Stimulated activated CD8-positive, alpha-beta memory T cell treated with anti-CD3 and anti-CD28 coated beads, Interleukin-7, amount 100 ng/mL, for 24 hours (primary cell): ENCODE data around the gene COL9A3.

Source experiments
- DNase-seq: peaks from one replicate; pipeline ENCODE4 v3.0.0-alpha.2; 2020; ENCODE audit warnings: low read depth

COL9A3 gene

GRCh38 chr20:62811320-62811719 lies 5.5 kb upstream of the COL9A3 start:
- no peak for DNase-seq

GRCh38 chr20:62811720-62812119 lies 5.1 kb upstream of the COL9A3 start:
- DNase-seq: no peak

DNA sequence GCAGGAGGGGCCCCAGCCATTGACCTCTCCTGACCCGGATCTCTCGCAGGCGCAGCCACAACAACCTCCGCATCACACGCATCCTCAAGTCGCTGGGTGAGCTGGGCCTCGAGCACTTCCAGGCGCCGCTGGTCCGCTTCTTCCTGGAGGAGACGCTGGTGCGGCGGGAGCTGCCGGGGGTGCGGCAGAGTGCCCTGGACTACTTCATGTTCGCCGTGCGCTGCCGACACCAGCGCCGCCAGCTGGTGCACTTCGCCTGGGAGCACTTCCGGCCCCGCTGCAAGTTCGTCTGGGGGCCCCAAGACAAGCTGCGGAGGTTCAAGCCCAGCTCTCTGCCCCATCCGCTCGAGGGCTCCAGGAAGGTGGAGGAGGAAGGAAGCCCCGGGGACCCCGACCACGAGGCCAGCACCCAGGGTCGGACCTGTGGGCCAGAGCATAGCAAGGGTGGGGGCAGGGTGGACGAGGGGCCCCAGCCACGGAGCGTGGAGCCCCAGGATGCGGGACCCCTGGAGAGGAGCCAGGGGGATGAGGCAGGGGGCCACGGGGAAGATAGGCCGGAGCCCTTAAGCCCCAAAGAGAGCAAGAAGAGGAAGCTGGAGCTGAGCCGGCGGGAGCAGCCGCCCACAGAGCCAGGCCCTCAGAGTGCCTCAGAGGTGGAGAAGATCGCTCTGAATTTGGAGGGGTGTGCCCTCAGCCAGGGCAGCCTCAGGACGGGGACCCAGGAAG lies 4.5 kb upstream of the COL9A3 start:
- DNase-seq: no peak

DNA sequence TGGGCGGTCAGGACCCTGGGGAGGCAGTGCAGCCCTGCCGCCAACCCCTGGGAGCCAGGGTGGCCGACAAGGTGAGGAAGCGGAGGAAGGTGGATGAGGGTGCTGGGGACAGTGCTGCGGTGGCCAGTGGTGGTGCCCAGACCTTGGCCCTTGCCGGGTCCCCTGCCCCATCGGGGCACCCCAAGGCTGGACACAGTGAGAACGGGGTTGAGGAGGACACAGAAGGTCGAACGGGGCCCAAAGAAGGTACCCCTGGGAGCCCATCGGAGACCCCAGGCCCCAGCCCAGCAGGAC lies 4.0 kb upstream of the COL9A3 start:
- DNase-seq: no peak

- no peak for DNase-seq
Measured at GRCh38 chr20:62813588-62813987, 3.3 kb upstream of the COL9A3 start.

- no peak for DNase-seq
Measured at GRCh38 chr20:62814060-62814708, 2.7 kb upstream of the COL9A3 start.

DNA sequence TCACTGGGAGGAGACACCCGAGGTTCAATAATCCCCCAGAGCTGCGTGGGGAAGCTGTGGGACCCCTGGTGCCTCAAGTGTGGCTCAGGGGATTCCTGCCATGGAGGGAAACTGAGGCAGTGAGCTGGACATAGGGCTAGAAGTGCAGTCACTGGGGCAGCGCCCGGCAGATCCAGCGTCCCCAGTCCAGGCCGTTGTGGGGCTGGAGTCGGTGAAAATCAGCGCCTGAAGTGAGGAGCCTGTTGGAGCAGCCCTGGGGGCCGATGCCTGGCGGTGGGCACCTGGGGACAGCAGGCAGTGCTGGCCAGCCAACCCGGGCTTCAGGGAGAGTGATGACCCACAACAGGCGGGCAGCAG lies 2.2 kb upstream of the COL9A3 start:
- DNase-seq: no peak

- DNase-seq: no peak
Measured at GRCh38 chr20:62815066-62815991, 1.5 kb upstream of the COL9A3 start.

DNA sequence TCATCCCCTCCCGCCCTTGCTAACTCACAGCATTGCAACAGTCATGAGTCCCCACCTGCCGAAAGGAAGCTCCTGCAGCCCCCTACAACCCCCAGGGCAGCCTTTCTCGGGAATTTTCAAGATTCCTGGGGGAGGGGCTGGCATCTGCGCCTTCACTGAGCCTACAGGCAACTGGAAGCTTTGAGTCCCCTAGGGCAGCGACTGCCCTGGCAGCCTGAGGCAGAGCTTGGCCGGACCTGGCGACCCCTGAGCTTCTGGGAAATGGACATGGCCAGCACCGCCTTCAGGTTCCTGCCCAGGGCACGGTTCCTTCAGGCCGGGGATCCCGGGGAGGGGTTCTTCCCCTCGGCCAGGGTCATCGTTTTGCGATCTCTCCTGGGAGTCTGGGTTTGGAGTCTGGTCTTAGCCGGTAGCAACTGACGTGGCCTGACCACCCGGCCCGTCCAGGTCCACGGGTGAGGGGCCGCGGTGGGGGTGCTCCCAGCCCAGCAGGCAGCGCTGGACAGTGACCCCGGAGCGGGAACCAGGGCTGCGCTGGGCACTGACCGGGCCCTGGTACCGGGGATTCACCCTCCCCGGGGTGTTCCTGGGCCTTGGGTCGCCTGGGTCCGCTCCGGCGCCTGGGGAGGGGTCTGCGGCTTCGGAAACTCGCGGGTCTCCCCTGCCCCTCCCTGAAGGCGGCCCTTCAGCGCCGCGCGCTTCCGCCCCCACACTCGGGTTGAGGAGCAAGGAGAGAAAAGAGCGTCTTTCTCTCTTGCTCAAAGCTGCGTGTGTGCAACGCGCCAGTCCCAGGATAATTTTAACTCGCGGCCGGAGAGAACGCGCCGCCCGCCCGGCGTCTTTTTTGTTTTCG lies 593 bp upstream of the COL9A3 start:
- DNase-seq: no peak

DNA sequence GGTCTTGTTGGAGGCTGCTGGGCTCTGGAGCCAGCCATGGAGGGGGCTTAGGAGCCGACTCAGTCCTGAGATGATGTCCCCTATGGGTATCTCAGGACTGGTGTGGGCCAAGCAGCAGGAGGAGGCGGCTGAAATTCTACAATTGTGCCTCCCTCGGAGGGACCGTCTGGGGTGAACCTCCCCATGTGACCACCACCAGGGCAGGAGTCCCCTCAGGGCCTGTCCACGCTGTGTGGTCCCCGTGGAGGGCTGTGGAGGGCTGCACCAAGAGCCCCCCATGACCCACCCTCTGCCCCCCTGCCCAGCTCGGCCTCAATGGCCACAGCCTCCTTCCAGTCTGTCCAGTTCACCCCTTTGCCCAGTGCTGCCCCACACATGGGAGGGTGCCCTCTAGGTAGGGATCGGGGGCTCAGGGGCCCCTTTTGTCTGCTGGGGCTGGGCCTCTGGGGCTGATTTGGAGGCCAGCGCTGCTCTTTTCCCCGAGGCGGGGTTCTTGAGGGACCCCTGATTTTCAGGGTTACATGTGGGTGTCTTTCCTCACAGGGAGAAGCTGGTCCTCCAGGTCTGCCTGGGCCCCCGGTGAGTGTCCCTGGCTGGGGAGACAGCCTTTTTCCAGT lies 1.2 kb downstream of the COL9A3 start:
- DNase-seq: no peak

GRCh38 chr20:62818592-62819493 lies 2.0 kb downstream of the COL9A3 start:
- no peak for DNase-seq

- DNase-seq: no peak
Measured at GRCh38 chr20:62819494-62820174, 2.8 kb downstream of the COL9A3 start.

GRCh38 chr20:62820208-62820961 lies 3.5 kb downstream of the COL9A3 start:
- no peak for DNase-seq

GRCh38 chr20:62820962-62821725 lies 4.3 kb downstream of the COL9A3 start:
- no peak for DNase-seq

- DNase-seq: no peak
Measured at GRCh38 chr20:62821726-62822210, 4.9 kb downstream of the COL9A3 start.

- DNase-seq: no peak
Measured at GRCh38 chr20:62822239-62822787, 5.5 kb downstream of the COL9A3 start.

DNA sequence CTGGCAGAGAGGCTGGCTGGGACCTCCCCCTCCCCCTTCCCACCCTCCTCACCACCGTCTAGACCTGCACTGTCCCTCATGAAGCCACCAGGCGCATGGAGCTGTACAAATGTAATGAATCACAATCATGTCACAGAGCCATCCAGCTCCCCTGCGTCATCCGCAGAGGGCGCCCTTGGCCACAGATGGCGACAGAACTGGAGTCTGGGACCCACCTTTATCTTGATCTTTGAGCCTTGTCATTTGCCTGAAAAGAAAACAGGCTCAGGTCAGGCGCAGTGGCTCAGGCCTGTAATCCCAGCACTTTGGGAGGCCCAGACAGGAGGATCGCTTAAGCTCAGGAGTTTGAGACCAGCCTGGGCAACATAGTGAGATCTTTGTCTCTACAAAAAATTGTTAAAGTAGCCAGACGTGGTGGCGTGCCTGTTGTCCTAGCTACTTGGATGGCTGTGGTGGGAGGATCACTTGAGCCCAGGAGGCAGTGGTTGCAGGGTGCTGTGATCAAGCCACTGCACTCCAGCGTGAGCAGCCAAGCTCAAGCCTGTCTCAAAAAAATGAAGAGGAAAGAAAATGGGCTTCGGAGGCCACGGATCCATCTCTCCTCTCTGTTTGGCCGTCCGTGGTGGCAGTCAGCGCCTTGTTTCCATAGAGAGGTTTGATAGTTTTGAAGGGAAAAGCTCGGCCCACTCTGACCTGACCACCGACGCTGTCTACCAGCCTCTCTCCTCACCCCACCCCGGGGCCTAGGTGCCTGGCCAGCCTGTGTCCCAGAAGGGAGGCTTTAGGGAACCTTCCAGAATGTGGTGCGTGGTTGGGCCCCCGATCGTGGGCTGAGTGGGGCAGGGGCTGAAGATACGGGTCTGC lies 6.2 kb downstream of the COL9A3 start:
- DNase-seq: no peak
